Measurements from ENCODE around the gene ZWILCH.
"Not testable (repeated sequence)": the region's sequence is repeated elsewhere in the genome, so short reads cannot be mapped to it uniquely, and the experiment has no call there.

The ZWILCH gene

DNA sequence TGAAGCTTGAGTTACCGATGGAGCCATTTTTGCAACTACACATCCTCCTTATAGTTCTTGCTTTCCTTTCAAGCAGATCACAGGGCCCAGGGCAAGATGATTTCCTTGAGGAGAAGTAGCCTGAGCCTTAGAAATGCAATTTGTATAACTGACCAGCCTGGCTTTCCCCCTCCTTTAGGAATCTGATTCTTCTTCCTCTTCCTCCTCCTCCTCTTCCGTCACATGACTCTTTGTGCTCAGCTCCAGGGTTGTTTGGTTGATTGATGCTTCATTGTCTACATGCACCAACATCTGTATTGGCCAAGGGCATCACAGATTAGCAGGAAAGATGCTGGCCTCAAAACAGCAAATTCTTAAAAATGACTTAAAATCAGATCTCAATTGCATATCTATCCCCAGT is 10.9 kb upstream of the ZWILCH start:
- no peak overlapping the region for H3K9ac ChIP-seq (ENCODE audit: insufficient read length, low read depth)
- peaks cover 93% of the 10 kb centered on the region for H3K36me3 ChIP-seq (ENCODE audit: insufficient read depth, insufficient read length, low read length)
- no peak for TF ChIP-seq YY1 (IDR thresholded peaks at IDR 0.05; ENCODE audit: insufficient read depth, insufficient read length)
- no peak for TF ChIP-seq SUZ12 (IDR thresholded peaks at IDR 0.05; ENCODE audit: extremely low read depth, insufficient read depth, insufficient read length)
- TF ChIP-seq ZNF274 (IDR thresholded peaks at IDR 0.05; ENCODE audit: low read depth, low read length): no peak
- DNase-seq (ENCODE audit: low read depth, low spot score): no peak
- H3K9me3 ChIP-seq (ENCODE audit: insufficient read depth, low read length): no peaks in the 10 kb centered on the region
- no peak overlapping the region for H3K4me3 ChIP-seq (ENCODE audit: insufficient read length, low read depth)
- peaks cover 5% of the 10 kb centered on the region for H3K4me1 ChIP-seq (ENCODE audit: insufficient read depth, insufficient read length)
- no peaks in the 10 kb centered on the region for H3K27me3 ChIP-seq (ENCODE audit: insufficient read depth, insufficient read length)

DNA sequence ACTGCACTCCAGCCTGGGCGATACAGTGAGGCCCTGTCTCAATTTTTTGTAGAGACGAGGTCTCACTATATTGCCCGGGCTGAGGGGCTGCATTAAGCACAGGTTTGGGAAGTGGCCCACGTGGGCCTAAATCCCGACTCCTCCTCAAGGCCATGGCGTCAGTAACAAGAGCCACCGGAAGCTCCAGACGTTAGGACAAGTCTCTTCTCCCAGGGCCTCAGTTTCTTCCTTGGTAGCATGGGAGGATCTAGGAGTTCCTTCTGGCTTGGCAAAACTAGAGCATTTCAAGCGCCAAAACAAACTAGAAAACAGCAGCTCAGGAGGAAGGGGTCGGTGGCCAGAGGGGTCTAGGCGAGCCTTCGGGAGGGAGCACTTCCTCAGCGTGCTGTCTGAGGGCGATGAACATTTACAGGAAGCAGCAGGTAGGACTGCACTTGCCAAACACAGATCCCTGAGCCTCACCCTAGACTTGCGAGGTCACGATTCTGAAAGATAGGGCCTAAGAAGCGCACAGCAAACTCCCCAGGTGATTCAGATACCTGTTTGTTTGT is 8.1 kb upstream of the ZWILCH start:
- Histone ChIP-seq H3K9me3 (ENCODE audit: insufficient read depth, low read length) (no peaks in the 10 kb centered on the region), H3K4me3 (ENCODE audit: insufficient read length, low read depth) (peak overlapping the region; percentile 66), H3K4me1 (ENCODE audit: insufficient read depth, insufficient read length) (peaks cover 5% of the 10 kb centered on the region), H3K9ac (ENCODE audit: insufficient read length, low read depth) (peak overlapping the region; percentile 86), H3K27me3 (ENCODE audit: insufficient read depth, insufficient read length) (no peaks in the 10 kb centered on the region), H3K36me3 (ENCODE audit: insufficient read depth, insufficient read length, low read length) (peaks cover 93% of the 10 kb centered on the region)
- no peak for DNase-seq (ENCODE audit: low read depth, low spot score)
- no peak for TF ChIP-seq ZNF274 (IDR thresholded peaks at IDR 0.05; ENCODE audit: low read depth, low read length)
- no peak for TF ChIP-seq YY1 (IDR thresholded peaks at IDR 0.05; ENCODE audit: insufficient read depth, insufficient read length)
- no peak for TF ChIP-seq SUZ12 (IDR thresholded peaks at IDR 0.05; ENCODE audit: extremely low read depth, insufficient read depth, insufficient read length)

DNA sequence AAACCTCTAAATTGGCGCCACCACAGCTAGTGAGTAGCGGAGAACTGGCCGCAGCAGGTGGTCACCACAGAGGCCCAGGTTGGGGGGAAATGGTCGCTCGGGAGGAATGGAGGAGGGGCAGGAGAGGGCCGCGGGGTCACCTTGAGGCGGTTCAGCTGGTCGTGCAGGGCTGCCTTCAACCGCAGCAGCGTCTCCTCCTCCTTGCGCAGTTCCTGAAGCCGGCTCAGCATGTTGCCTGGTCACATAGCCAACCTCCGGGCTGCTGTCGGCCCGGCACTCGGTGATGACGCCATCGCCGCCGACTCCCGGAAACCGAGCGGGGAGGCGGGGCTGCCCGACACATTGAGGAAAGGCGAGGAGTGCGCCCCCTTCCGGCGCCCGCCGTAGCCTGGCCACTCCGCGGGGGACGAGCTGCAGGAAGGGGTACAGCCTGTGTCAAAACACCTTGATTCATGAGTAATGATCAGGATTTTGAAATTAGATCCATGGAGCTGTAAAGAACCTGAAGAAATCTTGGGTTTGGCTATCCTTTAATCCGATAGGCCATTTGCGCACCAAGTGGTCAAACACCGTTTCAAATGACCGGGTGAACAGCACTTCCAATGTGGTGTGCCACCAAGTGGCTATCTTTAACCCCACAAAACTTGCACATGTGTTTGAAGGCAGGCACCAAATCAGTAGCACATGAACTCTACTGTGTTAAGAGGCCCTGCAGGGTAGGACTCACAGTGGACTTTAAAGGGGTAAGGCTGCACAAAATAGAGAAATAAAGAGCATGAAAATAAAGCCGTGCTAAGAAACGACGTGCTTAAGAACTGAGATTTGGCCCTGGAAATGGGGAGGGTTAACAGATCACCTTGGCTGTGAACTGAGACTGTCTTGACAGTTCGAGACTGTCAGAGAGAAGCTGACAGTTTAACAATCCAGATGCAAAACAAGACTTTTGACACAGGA is 7.3 kb upstream of the ZWILCH start, which contains the start of gene SNAPC5:
SNAPC5 (minus strand) TSS at position 261 of the 954 bp plus-strand sequence; CDS start at position 230, 31 bp downstream.
- no peak for TF ChIP-seq YY1 (IDR thresholded peaks at IDR 0.05; ENCODE audit: insufficient read depth, insufficient read length)
- H3K36me3 ChIP-seq (ENCODE audit: insufficient read depth, insufficient read length, low read length): peaks cover 95% of the 10 kb centered on the region
- peak within 1 kb of the TSS; percentile 66 for H3K4me3 ChIP-seq (ENCODE audit: insufficient read length, low read depth)
- H3K9ac ChIP-seq (ENCODE audit: insufficient read length, low read depth): peak within 1 kb of the TSS; percentile 86
- no peaks in the 10 kb centered on the region for H3K27me3 ChIP-seq (ENCODE audit: insufficient read depth, insufficient read length)
- no peaks in the 10 kb centered on the region for H3K9me3 ChIP-seq (ENCODE audit: insufficient read depth, low read length)
- H3K4me1 ChIP-seq (ENCODE audit: insufficient read depth, insufficient read length): peaks cover 5% of the 10 kb centered on the region
- DNase-seq (ENCODE audit: low read depth, low spot score): peak; percentile 98

DNA sequence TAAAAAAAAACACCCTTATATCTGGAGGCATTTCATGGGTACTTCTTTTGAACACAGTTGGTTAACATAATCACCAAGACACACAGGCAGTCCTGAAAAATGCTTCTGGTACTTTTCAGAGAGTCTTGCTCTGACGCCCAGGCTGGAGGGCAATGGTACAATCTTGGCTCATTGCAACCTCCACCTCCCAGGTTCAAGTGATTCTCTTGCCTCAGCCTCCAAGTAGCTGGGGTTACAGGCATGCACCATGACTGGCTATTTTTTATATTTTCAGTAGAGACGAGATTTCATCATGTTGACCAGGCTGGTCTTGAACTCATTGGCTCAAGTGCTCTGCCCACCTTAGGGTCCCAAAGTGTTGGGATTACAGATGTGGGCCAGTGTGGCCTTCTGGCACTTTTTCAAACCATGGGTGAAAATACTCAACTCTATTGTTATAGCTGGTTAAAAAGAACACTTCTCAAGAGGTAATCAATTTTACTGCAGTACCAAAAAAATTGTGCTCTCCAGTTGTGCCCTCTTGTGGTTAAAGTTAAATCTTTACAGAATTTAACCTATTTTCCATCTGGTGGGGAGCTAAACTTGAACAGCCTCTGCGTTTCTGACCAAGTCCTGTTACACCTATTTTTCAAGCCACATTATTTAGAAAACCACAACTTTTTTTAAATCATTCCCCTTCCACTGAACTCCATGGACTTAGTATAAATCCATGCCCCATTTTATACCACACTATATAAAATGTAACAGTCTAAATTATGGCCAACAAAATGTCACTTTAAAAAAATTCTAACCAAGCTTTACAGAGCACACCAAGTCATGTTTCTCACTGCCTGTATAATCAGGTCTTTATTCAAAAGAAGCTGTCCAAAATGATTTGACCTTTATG is 6.4 kb upstream of the ZWILCH start:
- Histone ChIP-seq H3K4me3 (ENCODE audit: insufficient read length, low read depth) (no peak overlapping the region), H3K9me3 (ENCODE audit: insufficient read depth, low read length) (no peaks in the 10 kb centered on the region), H3K36me3 (ENCODE audit: insufficient read depth, insufficient read length, low read length) (peaks cover 95% of the 10 kb centered on the region), H3K4me1 (ENCODE audit: insufficient read depth, insufficient read length) (peaks cover 5% of the 10 kb centered on the region), H3K27me3 (ENCODE audit: insufficient read depth, insufficient read length) (no peaks in the 10 kb centered on the region), H3K9ac (ENCODE audit: insufficient read length, low read depth) (no peak overlapping the region)
- TF ChIP-seq SUZ12 (IDR thresholded peaks at IDR 0.05; ENCODE audit: extremely low read depth, insufficient read depth, insufficient read length): no peak
- TF ChIP-seq ZNF274 (IDR thresholded peaks at IDR 0.05; ENCODE audit: low read depth, low read length): no peak
- no peak for TF ChIP-seq YY1 (IDR thresholded peaks at IDR 0.05; ENCODE audit: insufficient read depth, insufficient read length)
- no peak for DNase-seq (ENCODE audit: low read depth, low spot score)

DNA sequence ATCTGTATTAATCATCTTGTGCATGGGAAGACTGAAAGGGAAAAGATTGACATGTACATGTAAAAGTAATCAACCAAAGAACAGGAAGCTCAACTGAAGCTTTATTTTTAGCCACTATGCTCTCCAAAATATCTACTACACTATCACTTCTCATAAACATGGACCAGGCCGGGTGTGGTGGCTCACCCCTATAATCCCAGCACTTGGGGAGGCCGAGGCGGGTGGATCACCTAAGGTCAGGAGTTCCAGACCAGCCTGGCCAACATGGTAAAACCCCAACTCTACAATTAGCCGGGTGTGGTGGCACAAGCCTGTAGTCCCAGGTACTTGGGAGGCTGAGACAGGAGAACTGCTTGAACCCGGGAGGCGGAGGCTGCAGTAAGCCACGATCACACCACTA is 4.8 kb upstream of the ZWILCH start:
- H3K9ac ChIP-seq (ENCODE audit: insufficient read length, low read depth): peak overlapping the region; percentile 39

DNA sequence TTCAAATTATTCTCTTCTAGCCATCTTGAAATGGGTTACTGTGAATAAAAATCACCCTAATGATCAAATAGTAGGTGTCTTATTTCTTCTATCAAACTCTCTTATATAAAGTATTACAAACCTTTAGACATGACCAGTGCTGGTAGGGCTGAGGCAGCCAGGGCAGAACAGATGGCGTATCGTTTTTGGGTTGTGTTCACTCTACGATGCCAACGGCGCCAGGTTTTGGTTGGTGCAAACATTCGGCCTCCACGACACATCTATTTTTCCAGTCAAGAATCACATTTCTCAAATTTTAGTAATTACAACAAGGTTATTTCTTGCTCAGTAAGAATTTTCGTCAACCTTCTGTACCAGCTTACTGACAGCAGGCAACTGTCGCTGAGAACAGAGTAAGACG is 2.6 kb upstream of the ZWILCH start:
- H3K9ac ChIP-seq (ENCODE audit: insufficient read length, low read depth): peak overlapping the region; percentile 100
- DNase-seq (ENCODE audit: low read depth, low spot score): no peak
- TF ChIP-seq ZNF274 (IDR thresholded peaks at IDR 0.05; ENCODE audit: low read depth, low read length): no peak
- no peak for TF ChIP-seq SUZ12 (IDR thresholded peaks at IDR 0.05; ENCODE audit: extremely low read depth, insufficient read depth, insufficient read length)
- no peak for TF ChIP-seq YY1 (IDR thresholded peaks at IDR 0.05; ENCODE audit: insufficient read depth, insufficient read length)
- H3K4me3 ChIP-seq (ENCODE audit: insufficient read length, low read depth): peak overlapping the region; percentile 93
- no peaks in the 10 kb centered on the region for H3K4me1 ChIP-seq (ENCODE audit: insufficient read depth, insufficient read length)
- H3K36me3 ChIP-seq (ENCODE audit: insufficient read depth, insufficient read length, low read length): peaks cover 70% of the 10 kb centered on the region
- H3K27me3 ChIP-seq (ENCODE audit: insufficient read depth, insufficient read length): no peaks in the 10 kb centered on the region
- no peaks in the 10 kb centered on the region for H3K9me3 ChIP-seq (ENCODE audit: insufficient read depth, low read length)

More for the DNA sequence above, 4.8 kb upstream of the ZWILCH start:
- not testable (repeated sequence) for H3K4me3 ChIP-seq (ENCODE audit: insufficient read length, low read depth); H3K9me3 ChIP-seq (ENCODE audit: insufficient read depth, low read length); DNase-seq (ENCODE audit: low read depth, low spot score); H3K4me1 ChIP-seq (ENCODE audit: insufficient read depth, insufficient read length); H3K27me3 ChIP-seq (ENCODE audit: insufficient read depth, insufficient read length)
- H3K36me3 ChIP-seq (ENCODE audit: insufficient read depth, insufficient read length, low read length): peaks cover 88% of the 10 kb centered on the region

DNA sequence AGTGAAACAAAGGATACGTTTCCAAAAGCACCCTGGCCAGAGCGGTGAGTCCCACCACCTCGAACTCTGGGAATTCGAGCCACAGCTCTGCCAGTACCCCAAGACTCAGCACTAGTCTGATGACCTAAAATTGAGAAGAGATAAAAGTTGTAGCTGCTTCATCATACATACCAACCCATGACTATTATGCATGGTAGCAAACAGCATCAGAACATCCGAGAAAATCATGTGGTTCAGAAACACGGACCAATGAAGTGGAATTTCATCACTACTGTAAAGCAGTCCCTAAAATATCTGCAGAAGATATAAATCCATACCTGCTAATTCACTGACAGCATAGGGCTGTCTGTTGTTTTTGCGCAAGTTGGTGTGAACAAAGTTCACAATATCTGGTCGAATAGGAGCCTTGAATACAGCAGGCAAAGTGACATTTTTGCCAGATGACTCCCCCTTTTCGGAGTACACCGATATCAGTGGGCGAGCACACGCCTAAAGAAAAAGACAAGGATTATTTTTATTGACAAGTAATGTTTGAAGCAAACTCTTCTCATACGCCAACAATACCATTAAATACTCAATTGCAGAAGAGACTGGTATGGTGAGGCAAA is 2.0 kb upstream of the ZWILCH start:
- not testable (repeated sequence) for H3K9me3 ChIP-seq (ENCODE audit: insufficient read depth, low read length); DNase-seq (ENCODE audit: low read depth, low spot score); H3K4me1 ChIP-seq (ENCODE audit: insufficient read depth, insufficient read length); H3K27me3 ChIP-seq (ENCODE audit: insufficient read depth, insufficient read length)
- Histone ChIP-seq H3K9ac (ENCODE audit: insufficient read length, low read depth) (peak overlapping the region; percentile 100), H3K36me3 (ENCODE audit: insufficient read depth, insufficient read length, low read length) (peaks cover 64% of the 10 kb centered on the region), H3K4me3 (ENCODE audit: insufficient read length, low read depth) (peak overlapping the region; percentile 93)
